ENCODE data around the gene ICAM2.

GRCh38 chr17:64059756-64060155 lies 39.3 kb upstream of the ICAM2 start:
- TF ChIP-seq CTCF (IDR thresholded peaks at IDR 0.05) (no peak), POLR2AphosphoS5 (IDR thresholded peaks at IDR 0.05; ENCODE audit: insufficient read depth in 1 of 2, low read depth in 1 of 2) (no peak)

Measured in vagina (tissue), 2 donors.